ENCODE data around the gene RGS6.

GRCh38 chr14:72553656-72554055, 621.4 kb downstream of the RGS6 start:
- TF ChIP-seq, protein P1, sequence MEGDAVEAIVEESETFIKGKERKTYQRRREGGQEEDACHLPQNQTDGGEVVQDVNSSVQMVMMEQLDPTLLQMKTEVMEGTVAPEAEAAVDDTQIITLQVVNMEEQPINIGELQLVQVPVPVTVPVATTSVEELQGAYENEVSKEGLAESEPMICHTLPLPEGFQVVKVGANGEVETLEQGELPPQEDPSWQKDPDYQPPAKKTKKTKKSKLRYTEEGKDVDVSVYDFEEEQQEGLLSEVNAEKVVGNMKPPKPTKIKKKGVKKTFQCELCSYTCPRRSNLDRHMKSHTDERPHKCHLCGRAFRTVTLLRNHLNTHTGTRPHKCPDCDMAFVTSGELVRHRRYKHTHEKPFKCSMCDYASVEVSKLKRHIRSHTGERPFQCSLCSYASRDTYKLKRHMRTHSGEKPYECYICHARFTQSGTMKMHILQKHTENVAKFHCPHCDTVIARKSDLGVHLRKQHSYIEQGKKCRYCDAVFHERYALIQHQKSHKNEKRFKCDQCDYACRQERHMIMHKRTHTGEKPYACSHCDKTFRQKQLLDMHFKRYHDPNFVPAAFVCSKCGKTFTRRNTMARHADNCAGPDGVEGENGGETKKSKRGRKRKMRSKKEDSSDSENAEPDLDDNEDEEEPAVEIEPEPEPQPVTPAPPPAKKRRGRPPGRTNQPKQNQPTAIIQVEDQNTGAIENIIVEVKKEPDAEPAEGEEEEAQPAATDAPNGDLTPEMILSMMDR (IDR thresholded peaks at IDR 0.05 in 4 of 5, conservative IDR thresholded peaks at IDR 0.05 in 1 of 5): no peak
- no peak for TF ChIP-seq POLR2A (IDR thresholded peaks at IDR 0.05)

Data from gastrocnemius medialis (tissue), 4 donors.